UCSD-AML1 (cell line): Measurements from ENCODE around the gene POLR3E.
"Not testable (repeated sequence)": the region's sequence is repeated elsewhere in the genome, so short reads cannot be mapped to it uniquely, and the experiment has no call there.

Experiments
- DNase-seq: peaks from one replicate; lab custom pipeline; 2025; ENCODE audit not compliant: unreplicated experiment; lab: John Stamatoyannopoulos, UW

Gene POLR3E

GRCh38 chr16:22333457-22333994 lies 36.3 kb downstream of the POLR3E start:
- DNase-seq: no peak

- no peak for DNase-seq
Measured at GRCh38 chr16:22335668-22336246, 38.5 kb downstream of the POLR3E start.

- no peak for DNase-seq
Measured at GRCh38 chr16:22336581-22336980, 39.4 kb downstream of the POLR3E start.

DNA sequence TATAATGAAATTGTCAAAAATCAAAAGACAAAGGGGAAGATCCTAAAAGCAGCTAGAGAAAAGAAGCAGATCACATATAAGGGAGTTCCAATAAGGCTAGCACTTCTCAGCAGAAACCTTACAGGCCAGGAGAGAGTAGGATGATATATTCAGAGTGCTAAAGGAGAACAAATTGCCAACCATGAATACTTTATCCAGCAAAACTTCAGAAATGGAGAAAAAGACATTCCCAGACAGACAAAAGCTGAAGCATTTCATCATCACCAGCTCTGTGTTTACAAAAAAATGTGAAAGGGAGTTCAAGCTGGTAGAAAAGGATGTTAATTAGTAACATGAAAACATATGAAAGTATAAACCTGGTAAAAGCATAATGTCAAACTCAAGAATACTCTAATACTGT lies 39.8 kb downstream of the POLR3E start:
- DNase-seq: no peak

DNA sequence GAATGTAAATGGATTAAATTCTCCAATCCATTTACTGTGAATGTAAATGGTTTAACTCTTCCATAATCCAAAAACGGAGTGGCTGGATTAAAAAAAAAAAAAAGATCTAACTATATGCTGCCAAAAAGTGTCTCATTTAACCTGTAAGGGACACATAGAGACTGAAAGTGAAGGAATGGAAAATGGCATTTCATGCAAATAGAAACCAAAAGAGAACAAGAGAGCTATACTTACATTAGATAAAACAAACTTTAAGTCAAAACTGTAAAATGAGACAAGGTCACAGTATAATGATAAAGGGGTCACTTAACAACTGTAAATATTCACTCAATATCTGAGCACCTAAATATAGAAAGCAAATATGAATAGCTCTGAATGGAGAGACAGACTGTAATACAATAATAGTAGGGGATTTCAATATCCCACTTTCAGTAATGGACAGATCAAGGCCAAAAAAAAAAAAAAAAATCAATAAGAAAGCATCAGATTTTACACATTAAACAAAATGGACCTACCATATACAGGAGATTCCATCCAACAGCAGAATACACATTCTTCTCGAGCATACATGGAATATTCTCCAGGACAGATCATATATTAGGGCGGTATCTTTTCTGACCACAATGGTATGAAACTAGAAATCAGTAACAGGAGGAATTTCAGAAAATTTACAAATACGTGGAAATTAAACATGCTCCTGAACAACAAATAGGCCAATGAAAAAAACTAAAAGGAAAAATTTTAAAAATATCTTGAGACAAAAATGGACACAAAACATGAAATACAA lies 40.8 kb downstream of the POLR3E start:
- DNase-seq: no peak

DNA sequence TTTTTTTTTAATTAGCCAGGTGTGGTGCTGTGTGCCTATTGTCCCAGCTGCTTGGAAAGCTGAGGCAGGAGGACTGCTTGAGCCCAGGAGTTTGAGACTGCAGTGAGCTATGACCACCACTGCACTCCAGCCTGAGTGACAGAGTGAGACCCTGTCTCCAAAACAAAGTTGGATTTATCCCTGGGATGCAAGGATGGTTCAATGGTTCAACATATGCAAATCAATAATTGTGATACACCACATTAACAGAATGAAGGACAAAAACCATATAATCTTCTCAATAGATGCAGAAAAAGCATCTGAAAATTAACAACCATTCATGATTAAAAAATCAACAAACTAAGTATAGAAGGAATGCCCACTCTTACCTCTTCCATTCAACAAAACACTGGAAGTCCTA lies 43.7 kb downstream of the POLR3E start:
- no peak for DNase-seq

DNA sequence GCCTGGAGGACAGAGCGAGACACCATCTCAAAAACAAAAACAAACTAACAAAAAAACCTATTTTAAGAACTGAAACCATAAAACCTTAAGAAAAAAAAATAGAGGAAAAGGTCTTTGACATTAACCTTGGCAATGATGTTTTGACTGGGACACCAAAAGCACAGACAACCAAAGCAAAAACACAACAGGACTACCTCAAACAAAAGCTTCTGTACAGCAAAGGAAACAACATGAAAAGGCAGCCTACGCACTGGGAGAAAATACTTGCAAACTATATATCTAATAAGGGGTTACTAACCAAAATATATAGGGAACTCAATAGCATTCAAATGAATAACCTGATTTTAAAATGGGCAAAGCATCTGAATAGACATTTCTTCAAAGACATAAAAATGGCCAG lies 44.9 kb downstream of the POLR3E start:
- no peak for DNase-seq

- peak; percentile 48 for DNase-seq
Measured at GRCh38 chr16:22346483-22346882, 49.3 kb downstream of the POLR3E start.

DNA sequence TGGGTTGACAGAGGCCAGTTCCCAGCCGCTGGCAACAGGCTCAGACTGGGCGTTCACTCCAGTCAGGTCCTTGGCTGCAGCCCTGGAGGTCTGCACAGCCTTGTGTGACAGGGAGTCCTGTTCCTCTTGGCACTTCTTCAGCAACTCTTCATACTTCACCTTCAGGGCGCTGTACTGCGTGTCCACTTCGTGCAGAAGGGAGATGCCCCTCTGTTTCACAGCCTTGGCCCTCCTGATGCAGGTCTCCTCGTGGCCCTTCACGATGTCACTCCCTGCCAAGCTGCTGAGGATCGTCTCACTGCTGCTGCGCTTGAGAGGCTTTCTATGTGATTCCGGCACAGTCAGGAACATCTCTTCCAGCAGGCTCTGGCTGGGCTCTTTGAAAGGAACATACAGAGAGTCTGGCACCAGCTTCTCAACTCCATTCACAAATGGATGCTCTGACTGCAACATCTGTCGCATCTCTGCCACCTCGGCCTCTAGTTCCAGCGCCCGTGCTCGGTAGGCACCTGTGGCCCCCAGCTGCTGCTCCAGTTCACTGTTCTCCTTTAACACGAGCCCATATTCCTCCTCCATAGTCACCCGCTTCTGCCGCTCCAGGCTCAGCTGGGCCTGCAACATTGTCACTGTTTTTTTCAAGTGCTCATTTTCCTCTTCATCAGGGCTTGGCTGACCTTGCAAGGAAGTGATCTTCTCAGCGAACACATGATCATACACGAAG lies 50.1 kb downstream of the POLR3E start:
- no peak for DNase-seq

- DNase-seq: no peak
Measured at GRCh38 chr16:22348291-22348690, 51.1 kb downstream of the POLR3E start.

GRCh38 chr16:22351017-22351416 lies 53.8 kb downstream of the POLR3E start:
- DNase-seq: not testable (repeated sequence)

- no peak for DNase-seq
Measured at GRCh38 chr16:22352140-22352539, 54.9 kb downstream of the POLR3E start.

GRCh38 chr16:22352723-22353122 lies 55.5 kb downstream of the POLR3E start:
- DNase-seq: no peak

DNA sequence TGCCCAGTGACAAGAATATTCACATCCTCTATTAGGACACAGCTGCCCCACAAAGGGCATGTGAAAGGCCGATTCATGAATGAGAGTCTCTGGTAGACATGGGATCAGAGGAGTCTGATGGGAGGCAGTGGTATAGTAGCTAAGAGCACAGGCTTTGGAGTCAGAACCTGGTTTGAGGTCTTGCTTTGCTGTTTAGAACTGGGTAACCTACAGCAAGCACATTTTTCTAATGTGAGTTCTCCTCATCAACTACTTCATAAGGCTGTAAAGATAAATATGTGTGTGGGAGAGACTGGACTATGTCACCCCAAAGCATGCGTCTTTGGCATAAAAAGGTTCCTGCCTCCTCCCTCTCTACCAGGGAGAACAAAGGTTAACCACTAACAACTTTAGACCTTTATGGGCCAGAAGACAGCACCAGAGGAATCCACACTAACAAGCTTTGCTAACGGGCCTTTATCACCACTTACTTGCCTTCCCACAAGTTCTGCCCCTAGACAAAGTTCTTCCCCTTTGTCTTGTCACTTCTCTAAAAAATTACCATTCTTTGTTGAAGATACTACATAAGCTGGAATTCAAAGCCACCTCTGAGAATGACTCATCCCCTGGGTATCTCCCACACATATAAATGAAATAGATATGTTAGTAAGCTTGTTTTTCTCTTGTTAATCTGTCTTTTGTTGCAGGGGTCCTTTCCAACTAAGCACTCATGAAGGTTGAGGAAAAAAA lies 56.1 kb downstream of the POLR3E start:
- no peak for DNase-seq

DNA sequence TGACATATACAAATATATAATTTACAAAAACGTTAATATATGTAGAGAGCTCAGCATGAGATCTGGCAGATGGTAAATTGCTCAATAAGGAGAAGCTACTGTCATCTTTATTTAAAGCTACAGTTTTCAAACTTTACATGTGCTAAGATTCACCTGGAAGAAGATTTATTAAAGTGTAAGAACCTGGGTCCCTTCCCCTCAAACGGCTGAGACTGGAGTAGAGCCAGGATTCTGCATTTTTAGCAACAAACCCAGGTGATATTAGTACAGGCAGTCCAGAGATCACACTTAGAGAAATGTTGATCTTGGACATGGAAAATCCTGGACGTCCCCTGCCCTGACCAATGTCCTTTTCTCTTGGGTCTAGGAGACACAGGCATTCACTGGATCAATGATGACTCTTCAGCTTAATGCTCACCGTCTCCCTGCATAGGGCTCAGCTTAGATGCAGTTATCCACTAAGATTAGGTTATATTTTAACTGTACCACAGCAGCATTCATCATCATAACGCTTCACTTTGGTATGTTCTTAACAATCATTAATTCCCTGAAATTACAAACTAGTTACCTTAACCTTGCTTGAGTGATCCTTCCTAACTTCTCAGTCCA lies 56.8 kb downstream of the POLR3E start:
- no peak for DNase-seq

GRCh38 chr16:22355487-22355908 lies 58.3 kb downstream of the POLR3E start:
- DNase-seq: no peak

DNA sequence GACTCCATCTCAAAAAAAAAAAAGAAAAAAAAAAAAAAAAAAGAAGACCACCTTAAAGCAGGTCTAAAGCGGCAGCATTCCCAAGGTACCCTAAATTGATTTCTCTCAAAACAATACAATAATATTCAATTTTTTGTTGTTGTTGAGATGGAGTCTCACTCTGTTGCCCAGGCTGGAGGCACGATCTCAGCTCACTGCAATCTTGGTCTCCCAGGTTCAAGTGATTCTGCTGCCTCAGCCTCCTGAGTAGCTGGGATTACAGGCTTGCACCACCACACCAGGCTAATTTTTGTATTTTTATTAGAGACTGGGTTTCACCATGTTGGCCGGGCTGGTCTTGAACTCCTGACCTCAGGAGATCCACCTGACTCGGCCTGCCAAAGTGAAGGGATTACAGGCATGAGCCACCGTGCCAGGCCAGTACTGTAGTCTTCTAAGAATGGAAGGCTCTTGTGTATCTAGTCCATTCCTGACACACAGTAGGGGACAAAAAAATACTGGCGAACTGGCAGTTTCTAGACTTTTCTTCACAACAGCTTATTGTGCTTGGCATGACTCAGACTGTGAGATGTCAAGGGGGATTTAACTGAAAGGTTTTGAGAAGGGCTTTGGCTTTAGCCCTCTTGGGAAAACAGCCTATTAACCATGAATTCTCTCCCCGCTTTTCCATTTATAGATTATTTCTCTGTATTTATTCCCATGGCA lies 59.9 kb downstream of the POLR3E start:
- no peak for DNase-seq

GRCh38 chr16:22357635-22357971 lies 60.4 kb downstream of the POLR3E start:
- no peak for DNase-seq

DNA sequence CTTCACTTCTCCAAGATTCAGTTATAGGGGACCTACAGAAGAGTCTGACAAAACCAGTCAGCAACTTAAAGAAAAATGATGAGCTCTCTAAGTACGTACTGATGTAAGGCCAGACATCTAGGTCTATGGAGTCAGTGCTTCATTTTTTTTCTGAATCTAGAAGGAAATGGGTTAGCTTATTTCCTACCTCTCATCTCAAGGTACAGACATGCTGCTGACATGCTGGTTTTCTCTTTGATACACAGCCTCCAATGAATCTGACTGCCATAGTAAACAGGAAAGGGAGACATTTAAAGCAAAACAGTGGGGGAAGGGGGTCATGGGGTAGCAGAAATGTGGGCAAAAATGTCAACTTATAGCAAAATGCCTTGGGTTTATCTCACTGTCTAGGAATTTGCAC lies 60.8 kb downstream of the POLR3E start:
- no peak for DNase-seq

DNA sequence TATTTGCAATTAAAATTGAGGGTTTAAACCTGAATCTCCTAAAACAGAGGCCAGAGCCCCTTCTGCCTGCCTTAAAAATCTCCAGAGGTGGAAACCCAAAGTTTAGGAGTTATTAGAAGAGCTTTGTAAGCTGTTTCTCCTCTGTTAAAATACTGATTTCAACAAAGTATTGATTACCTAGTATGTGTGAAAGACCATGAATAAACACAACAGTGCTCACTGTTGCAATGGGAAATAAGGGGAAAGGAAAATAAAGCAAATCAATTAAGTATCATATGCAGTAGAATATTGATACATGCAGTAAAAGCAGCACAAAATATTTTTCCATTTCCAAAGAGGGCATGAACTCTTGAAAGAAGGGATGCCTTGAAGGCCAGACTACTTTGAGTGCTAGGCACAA lies 62.5 kb downstream of the POLR3E start:
- no peak for DNase-seq
